ENCODE results near the gene TTC34. TPM values are rescaled to one million over a fixed set of nuclear protein-coding genes. Genes with fewer than 3 reads are reported as not detected.

The TTC34 gene
- total RNA-seq, 4 donors from 2014 or later, result 0.04 to 0.19 (median 0.15) TPM; not detected in 1

- WGBS, 2 donors, result 29 to 37% methylated on average over 3 to 4 of the region's 10 CpGs
- H3K27ac ChIP-seq, result no peak overlapping the region
- no peaks in the 10 kb centered on the region for H3K36me3 ChIP-seq
- DNase-seq, result no peak
- TF ChIP-seq POLR2A (IDR thresholded peaks at IDR 0.05), result no peak
- TF ChIP-seq, protein P1, sequence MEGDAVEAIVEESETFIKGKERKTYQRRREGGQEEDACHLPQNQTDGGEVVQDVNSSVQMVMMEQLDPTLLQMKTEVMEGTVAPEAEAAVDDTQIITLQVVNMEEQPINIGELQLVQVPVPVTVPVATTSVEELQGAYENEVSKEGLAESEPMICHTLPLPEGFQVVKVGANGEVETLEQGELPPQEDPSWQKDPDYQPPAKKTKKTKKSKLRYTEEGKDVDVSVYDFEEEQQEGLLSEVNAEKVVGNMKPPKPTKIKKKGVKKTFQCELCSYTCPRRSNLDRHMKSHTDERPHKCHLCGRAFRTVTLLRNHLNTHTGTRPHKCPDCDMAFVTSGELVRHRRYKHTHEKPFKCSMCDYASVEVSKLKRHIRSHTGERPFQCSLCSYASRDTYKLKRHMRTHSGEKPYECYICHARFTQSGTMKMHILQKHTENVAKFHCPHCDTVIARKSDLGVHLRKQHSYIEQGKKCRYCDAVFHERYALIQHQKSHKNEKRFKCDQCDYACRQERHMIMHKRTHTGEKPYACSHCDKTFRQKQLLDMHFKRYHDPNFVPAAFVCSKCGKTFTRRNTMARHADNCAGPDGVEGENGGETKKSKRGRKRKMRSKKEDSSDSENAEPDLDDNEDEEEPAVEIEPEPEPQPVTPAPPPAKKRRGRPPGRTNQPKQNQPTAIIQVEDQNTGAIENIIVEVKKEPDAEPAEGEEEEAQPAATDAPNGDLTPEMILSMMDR (IDR thresholded peaks at IDR 0.05), result no peak
- peaks cover 0 to 61% (median 2%) of the 10 kb centered on the region in 4 donors for H3K27me3 ChIP-seq
- intact Hi-C loops (cut with DNase I), result no loop called here
- no peak overlapping the region for H3K4me3 ChIP-seq
- H3K4me1 ChIP-seq, result no peaks in the 10 kb centered on the region
- peaks cover 0 to 29% (median 0%) of the 10 kb centered on the region in 3 donors for H3K9me3 ChIP-seq
These were observed 150.4 kb downstream of the TTC34 start for GRCh38 chr1:2650967-2651645.

DNA sequence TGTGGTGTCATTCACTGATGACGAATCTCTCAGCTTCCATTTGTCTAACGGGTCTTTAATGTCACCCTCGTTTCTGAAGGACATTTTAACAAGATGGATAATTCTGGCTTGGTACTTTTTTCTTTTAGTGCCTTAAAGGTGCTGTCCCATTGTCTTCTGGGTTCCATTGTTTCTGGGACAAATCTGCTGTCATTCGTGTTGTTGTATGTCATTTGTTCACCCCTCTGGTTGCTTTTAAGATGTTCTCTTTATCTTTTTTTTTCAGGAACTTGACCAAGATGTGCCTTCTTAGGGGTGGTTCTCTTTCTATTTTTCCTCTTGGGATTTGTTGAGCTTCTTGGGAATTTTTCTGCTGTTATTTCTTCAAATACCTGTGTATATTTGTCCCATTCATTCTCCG, 154.7 kb downstream of the TTC34 start:
- DNase-seq, result no peak
- WGBS, 2 donors, result 75 to 78% methylated on average over 5 of the region's 5 CpGs
- H3K4me3 ChIP-seq, result no peak overlapping the region
- peaks cover 0 to 24% (median 0%) of the 10 kb centered on the region in 4 donors for H3K27me3 ChIP-seq
- peaks cover 14 to 20% (median 19%) of the 10 kb centered on the region in 3 donors for H3K4me1 ChIP-seq
- H3K9me3 ChIP-seq, result peaks cover 0 to 32% (median 0%) of the 10 kb centered on the region in 3 donors
- intact Hi-C loops (cut with DNase I), result no loop called here
- no peak for TF ChIP-seq POLR2A (IDR thresholded peaks at IDR 0.05)
- TF ChIP-seq, protein P1 (IDR thresholded peaks at IDR 0.05), result no peak
- no peaks in the 10 kb centered on the region for H3K36me3 ChIP-seq
- H3K27ac ChIP-seq, result no peak overlapping the region

DNA sequence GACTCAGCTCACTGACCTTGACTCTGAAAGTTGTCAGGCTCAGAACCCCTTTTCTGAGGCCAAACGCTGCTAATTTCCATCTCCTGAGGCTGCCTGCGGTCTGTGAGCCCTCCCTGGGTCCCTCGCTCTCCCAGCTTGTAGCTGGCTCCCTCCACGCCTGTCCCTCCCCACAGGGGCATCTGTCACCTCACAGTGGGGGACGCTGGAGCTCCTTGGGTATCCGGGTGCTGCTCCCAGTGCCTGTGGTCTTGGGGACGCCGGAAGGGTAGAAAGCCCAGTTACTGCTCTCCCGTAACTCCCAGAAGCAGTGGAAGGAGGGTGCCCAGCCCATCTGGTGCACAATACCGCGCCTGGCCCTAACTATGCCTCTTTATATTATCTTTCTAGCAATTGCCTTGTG, 155.7 kb downstream of the TTC34 start:
- no peak for TF ChIP-seq POLR2A (IDR thresholded peaks at IDR 0.05)
- TF ChIP-seq, protein P1 (IDR thresholded peaks at IDR 0.05), result no peak
- peaks cover 20 to 27% (median 23%) of the 10 kb centered on the region in 3 donors for H3K4me1 ChIP-seq
- intact Hi-C loops (cut with DNase I), result no loop called here
- WGBS, 2 donors, result 76 to 93% methylated on average over 5 to 9 of the region's 11 CpGs
- peaks cover 0 to 32% (median 0%) of the 10 kb centered on the region in 3 donors for H3K9me3 ChIP-seq
- peaks cover 0 to 14% (median 0%) of the 10 kb centered on the region in 4 donors for H3K27me3 ChIP-seq
- DNase-seq, result no peak
- no peaks in the 10 kb centered on the region for H3K36me3 ChIP-seq
- H3K4me3 ChIP-seq, result no peak overlapping the region
- no peak overlapping the region for H3K27ac ChIP-seq

- TF ChIP-seq POLR2A (IDR thresholded peaks at IDR 0.05), result no peak
- TF ChIP-seq, protein P1 (IDR thresholded peaks at IDR 0.05), result no peak
- Histone ChIP-seq H3K9me3 (peaks cover 0 to 32% (median 0%) of the 10 kb centered on the region in 3 donors), H3K27me3 (peaks cover 0 to 8% (median 0%) of the 10 kb centered on the region in 4 donors), H3K36me3 (no peaks in the 10 kb centered on the region), H3K27ac (no peak overlapping the region), H3K4me3 (no peak overlapping the region), H3K4me1 (peaks cover 20 to 34% (median 23%) of the 10 kb centered on the region in 3 donors)
- intact Hi-C loops (cut with DNase I), result no loop called here
- WGBS, 2 donors, result 78 to 82% methylated on average over 7 to 8 of the region's 14 CpGs
- DNase-seq, result no peak
These were observed 156.3 kb downstream of the TTC34 start for GRCh38 chr1:2645143-2645542.

GRCh38 chr1:2644591-2645101, 156.8 kb downstream of the TTC34 start:
- intact Hi-C loops (cut with DNase I), result no loop called here
- H3K4me3 ChIP-seq, result no peak overlapping the region
- H3K27me3 ChIP-seq, result peaks cover 0 to 3% (median 0%) of the 10 kb centered on the region in 4 donors
- no peaks in the 10 kb centered on the region for H3K36me3 ChIP-seq
- TF ChIP-seq POLR2A (IDR thresholded peaks at IDR 0.05), result no peak
- TF ChIP-seq, protein P1 (IDR thresholded peaks at IDR 0.05), result no peak
- 70 to 100% methylated on average over 2 of the region's 12 CpGs for WGBS, 2 donors
- no peak overlapping the region for H3K27ac ChIP-seq
- DNase-seq, result no peak
- peaks cover 0 to 32% (median 0%) of the 10 kb centered on the region in 3 donors for H3K9me3 ChIP-seq
- H3K4me1 ChIP-seq, result peaks cover 20 to 35% (median 23%) of the 10 kb centered on the region in 3 donors

All from esophagus squamous epithelium (tissue), 5 donors.